ENCODE results near the gene ZSCAN22. TPM values are rescaled to one million over a fixed set of nuclear protein-coding genes. Genes with fewer than 3 reads are reported as not detected.

The ZSCAN22 gene
- total and polyA plus RNA-seq, 2 of the 4 experiments (the other 2 are of a cell fraction) = 2.2 to 2.5 TPM

- no TSS peak for BruUV-seq (replicated peaks)
- POLR2A ChIA-PET (ENCODE audit: unreplicated experiment) = no interaction called here
- no peak overlapping the region for H4K8ac ChIP-seq (ENCODE audit: low read depth in 2 of 2, low read length in 2 of 2)
These were observed 56.3 kb downstream of the ZSCAN22 start for GRCh38 chr19:58382997-58383603.

More at GRCh38 chr19:58382997-58383603, 56.3 kb downstream of the ZSCAN22 start:
- intact Hi-C loops (cut with micrococcal nuclease) (no loop called here), dilution Hi-C loops (cut with HindIII; ENCODE audit: low sequenced_read_pairs, unreplicated experiment) (no loop called here), in situ Hi-C loops (cut with MboI; ENCODE audit: low sequenced_read_pairs) (no loop called here)
- Histone ChIP-seq H3K9ac (ENCODE audit: low read depth, low read length) (no peak overlapping the region), H4K20me1 (ENCODE audit: insufficient read depth, low read length) (peaks cover 7% of the 10 kb centered on the region), H3K9me1 (ENCODE audit: insufficient read depth, low read length) (peaks cover 31% of the 10 kb centered on the region), H2AK5ac (ENCODE audit: low read depth, low read length) (no peak overlapping the region), H2BK5ac (ENCODE audit: low read depth, low read length, poor library complexity, severe bottlenecking) (no peak overlapping the region), H3K4me1 (ENCODE audit: control insufficient read depth, insufficient read depth, low read length) (peaks cover 18% of the 10 kb centered on the region), H3K4ac (ENCODE audit: low read depth, low read length) (no peak overlapping the region), H2AK9ac (replicated peaks; ENCODE audit: low read depth, low read length, poor library complexity) (peak overlapping the region; percentile 68), H3K27ac (ENCODE audit: insufficient read depth, low read length) (no peak overlapping the region), H3K36me3 (ENCODE audit: control insufficient read depth, insufficient read depth, low read length) (peaks cover 1% of the 10 kb centered on the region; the same call in 1 of the 2 replicates), H3K18ac (ENCODE audit: low read depth, low read length) (no peak overlapping the region), H3K23ac (ENCODE audit: low read depth, low read length) (no peak overlapping the region), H3K27me3 (ENCODE audit: control insufficient read depth, insufficient read depth, low read length) (no peaks in the 10 kb centered on the region), H3K9me3 (ENCODE audit: control insufficient read depth, insufficient read depth, low read length) (no peaks in the 10 kb centered on the region), H3K79me1 (ENCODE audit: low read depth in 1 of 2, low read length in 2 of 2) (peaks cover 22 to 53% of the 10 kb centered on the region in 2 experiments; a peak in 3 of 4 replicates), H2AFZ (replicated peaks; ENCODE audit: low read length, poor library complexity) (no peak overlapping the region), H4K5ac (ENCODE audit: low read depth, low read length) (no peak overlapping the region), H3K4me2 (ENCODE audit: low read depth, low read length) (no peak overlapping the region), H2BK120ac (ENCODE audit: low read depth, low read length) (no peak overlapping the region), H3K4me3 (ENCODE audit: insufficient read depth, low read depth, low read length) (no peak overlapping the region), H2BK15ac (ENCODE audit: low read depth, low read length) (no peak overlapping the region), H4K91ac (ENCODE audit: insufficient read depth, low read depth, low read length) (no peak overlapping the region), H3K56ac (ENCODE audit: extremely low read depth, insufficient read depth, low read length) (no peak overlapping the region), H3K14ac (replicated peaks; ENCODE audit: low read depth, low read length) (no peak overlapping the region), H2BK20ac (ENCODE audit: low read depth, low read length) (no peak overlapping the region)
- CTCF ChIA-PET = no interaction called here
- TF ChIP-seq MAZ (IDR thresholded peaks at IDR 0.05; ENCODE audit: borderline replicate concordance, low read depth, low read length) (no peak), BHLHE40 (IDR thresholded peaks at IDR 0.05; ENCODE audit: low read depth, low read length) (no peak), SMC3 (IDR thresholded peaks at IDR 0.05; ENCODE audit: low read depth, low read length) (no peak), ELK1 (IDR thresholded peaks at IDR 0.05; ENCODE audit: borderline replicate concordance, low read depth, low read length) (no peak), CHD1 (IDR thresholded peaks at IDR 0.05; ENCODE audit: low read depth, low read length) (no peak), POLR2A (IDR thresholded peaks at IDR 0.05; ENCODE audit: low read depth, low read length) (no peak), CTCF (conservative IDR thresholded peaks at IDR 0.05; ENCODE audit: low read depth, low read length) (no peak), RFX5 (IDR thresholded peaks at IDR 0.05; ENCODE audit: low read depth, low read length) (no peak), CEBPB (IDR thresholded peaks at IDR 0.05; ENCODE audit: low read depth, low read length) (no peak), NFE2L2 (IDR thresholded peaks at IDR 0.05; ENCODE audit: low read depth, low read length) (no peak), MAFK (IDR thresholded peaks at IDR 0.05; ENCODE audit: low read depth, low read length) (no peak), USF2 (IDR thresholded peaks at IDR 0.05; ENCODE audit: low read depth, low read length) (no peak), RCOR1 (IDR thresholded peaks at IDR 0.05; ENCODE audit: insufficient replicate concordance, low read length) (no peak), RAD21 (IDR thresholded peaks at IDR 0.05; ENCODE audit: low read length) (no peak), MXI1 (IDR thresholded peaks at IDR 0.05; ENCODE audit: borderline replicate concordance, low read depth, low read length) (no peak), FOS (IDR thresholded peaks at IDR 0.05; ENCODE audit: low read depth, low read length) (no peak)
- WGBS, 2 experiments (ENCODE audit: extremely low coverage in 2 of 2, insufficient read length in 1 of 2) = 100% methylated on average over 4 of the region's 6 CpGs; no CpG with 5 or more reads in 1 of the 2 experiments
- no peak for DNase-seq
- no peak for ATAC-seq (ENCODE audit: low read depth)
